C1 segment of cervical spinal cord (tissue), 14 donors: ENCODE measurements around the gene PKD1L1.

Experiments used
- DNase-seq, 14 donors: peaks; one replicate each; lab custom pipeline; 2025; lab: John Stamatoyannopoulos, UW

Gene PKD1L1

DNA sequence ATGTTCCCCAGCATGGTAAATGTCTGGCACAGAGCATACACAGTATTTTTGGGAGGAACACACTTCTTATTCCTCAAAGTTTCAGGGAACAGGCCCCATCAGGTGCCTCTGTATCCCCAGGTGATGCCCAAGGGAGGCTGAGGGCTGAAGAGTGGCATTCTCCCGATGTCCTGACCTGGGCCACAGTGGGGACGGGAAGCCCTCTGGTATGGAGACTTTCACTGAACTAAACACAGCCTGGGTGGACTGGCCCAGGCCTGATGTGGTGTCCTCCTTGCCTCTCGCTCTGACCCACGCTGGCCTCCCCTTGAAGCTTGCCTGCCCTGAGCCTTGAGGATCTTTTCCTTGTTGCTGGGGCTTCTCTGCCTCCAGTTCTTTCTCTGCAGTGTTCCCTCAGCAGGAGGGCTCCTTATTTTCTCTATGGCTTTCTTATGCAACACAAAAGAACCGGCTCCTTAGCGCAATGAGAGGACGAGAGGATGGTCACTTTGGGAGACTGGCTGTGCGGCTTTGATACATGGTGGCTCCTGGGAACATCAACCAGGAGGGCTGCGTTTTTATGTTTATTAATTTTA, 208.9 kb downstream of the PKD1L1 start:
- no peak for DNase-seq

DNA sequence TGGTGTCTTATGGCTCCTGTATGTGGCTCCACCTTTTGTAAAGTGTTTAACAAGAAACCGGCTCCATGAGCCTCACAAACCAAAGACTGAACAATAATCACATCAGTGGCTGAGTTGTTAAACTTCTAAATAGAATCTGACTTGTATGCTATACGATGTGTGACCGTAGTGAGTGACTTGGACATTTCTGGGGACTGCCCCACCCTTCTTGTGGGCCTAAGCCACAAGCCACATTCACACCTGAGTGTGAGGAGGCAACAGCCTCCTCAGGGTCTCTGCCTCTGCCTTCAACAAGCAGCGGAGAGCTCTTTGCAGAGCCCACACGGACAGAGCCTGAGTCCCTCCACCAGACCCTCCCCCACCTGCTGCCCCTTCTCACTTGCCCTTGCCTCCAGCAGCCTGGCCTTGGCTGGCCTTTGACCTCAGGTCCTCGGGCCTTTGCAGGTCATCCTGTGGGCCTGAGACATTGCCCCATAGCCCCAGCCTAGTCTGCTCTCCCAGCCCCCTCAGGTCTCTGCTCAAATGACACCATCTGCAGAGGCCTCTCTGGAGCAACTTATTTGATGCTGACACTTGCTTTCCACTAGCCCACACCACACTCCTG, 209.6 kb downstream of the PKD1L1 start:
- no peak for DNase-seq

DNA sequence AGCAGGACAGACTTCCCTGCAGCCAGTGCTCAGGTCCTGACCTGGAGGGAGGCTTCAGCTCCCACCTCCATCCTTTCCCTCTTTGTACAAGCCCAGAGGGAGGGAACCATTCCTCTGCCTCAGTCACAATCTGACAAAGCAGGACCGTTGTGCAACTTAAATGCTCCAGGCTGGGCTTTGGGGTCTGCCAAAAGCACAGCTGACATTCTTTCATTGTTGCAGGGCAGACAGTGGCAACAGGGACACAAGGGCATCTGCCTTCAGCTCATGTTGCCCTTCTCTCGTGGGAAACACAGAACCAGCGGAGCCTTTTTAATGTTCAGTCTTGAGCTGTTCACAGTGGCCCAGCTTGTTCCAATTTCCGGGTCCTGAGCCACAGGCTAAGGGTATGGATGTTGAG, 210.7 kb downstream of the PKD1L1 start:
- no peak for DNase-seq

DNA sequence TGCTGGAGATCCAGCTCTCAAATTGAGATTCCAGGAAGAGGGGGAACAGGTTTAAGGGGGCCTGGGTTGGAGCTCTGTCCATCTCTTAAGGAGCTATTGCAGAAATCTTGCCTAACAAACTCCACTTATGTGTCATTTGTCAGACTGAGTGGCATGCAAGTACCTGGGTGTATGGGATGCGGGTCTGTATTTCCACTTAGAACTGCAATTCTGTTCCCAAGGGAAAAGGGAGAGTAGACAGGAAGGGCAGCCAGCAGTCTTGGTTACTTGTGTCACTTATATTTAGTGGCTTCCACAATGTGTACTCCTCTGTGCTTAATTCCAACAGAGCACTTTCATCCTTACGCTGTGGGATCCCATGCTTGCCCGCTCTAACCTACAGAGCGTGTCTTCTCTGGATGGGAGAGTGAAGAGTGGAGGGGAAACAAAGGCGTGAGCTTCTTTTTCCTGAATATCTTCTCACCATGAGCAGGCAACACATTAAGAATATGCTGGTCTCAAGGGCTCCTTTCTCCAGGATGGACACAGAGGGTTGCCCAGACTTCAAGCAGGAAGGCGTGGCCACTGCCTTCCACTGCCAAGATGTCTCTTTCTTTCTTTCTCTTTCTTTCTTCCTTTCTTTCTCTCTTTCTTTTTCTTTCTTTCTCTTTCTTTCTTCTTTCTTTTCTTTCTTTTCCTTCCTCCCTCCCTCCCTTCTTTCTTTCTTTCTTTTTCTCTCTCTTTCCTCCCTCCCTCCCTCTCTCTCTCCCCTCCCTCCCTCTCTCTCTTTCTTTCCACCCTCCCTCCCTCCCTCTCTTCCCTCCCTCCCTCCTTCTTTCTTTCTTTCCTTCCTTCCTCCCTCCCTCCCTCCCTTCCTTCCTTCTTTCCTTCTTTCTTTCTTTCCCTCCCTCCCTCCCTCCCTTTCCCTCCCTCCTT, 212.6 kb downstream of the PKD1L1 start:
- DNase-seq, result no peak

DNA sequence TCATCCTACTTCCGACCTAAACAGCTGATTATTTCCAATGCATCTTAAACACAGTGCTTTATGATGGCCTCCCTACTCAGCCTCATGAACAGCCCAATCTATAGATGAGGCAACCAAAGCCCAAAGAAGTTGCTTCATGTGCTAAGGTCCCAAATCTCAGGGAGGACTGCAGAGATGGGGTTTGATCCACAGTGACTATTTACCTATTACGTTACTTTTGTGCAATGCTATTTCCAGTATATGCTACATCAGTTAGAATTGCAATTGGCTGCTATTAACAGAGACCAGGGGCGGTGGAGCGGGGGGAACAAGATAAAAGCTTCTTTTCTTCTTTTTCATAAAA, 213.3 kb downstream of the PKD1L1 start:
- no peak for DNase-seq

DNA sequence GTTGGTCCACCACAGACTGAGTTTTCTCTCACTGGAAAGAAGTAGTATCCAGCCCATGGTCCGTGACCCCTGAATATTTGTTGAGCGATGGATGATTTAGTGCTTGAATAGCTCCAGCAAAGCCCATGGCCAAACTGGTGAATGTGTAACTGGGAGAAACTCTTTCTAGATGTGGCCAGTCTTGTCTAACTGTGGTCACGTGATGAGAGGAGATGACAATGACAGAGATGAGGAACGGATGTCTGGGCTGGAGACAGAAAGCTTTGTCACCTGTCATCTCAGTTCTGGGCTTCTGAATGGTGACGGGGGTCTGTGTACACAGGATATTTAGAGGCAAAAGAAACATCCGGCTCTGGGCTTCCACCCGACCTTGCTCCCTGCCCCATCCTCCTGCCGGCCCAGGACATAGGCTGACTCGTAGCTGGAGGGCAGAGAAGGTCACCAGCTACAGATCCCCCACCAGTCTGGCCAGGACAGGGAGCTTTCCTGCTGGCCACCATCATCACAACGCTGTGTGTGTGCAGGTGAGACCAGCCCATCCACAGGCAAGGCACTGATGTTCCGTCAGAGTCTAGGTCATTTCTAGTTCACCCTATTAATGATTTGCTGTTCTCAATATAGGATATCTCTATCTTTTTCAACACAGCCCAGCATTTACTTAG, 213.8 kb downstream of the PKD1L1 start:
- DNase-seq, result no peak

DNA sequence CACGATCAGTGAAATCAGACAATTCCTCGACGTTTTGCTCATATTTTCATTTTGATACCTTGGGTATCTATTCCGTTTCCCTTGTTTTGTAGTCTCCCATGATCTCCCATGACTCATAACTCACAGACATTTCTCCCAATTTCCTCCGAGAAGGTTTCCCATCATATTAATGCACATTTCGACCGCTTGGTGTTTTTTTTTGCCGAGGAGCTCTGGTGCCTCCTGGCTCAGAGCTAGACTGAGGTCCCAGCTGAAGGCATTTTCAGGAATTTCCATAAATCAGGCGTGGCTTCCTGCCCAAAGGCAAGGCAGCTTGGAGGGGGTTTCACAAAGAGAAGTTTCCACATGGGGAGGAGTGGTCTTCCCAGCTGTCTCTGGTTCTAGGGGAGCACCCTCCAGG, 218.1 kb downstream of the PKD1L1 start:
- no peak for DNase-seq

DNA sequence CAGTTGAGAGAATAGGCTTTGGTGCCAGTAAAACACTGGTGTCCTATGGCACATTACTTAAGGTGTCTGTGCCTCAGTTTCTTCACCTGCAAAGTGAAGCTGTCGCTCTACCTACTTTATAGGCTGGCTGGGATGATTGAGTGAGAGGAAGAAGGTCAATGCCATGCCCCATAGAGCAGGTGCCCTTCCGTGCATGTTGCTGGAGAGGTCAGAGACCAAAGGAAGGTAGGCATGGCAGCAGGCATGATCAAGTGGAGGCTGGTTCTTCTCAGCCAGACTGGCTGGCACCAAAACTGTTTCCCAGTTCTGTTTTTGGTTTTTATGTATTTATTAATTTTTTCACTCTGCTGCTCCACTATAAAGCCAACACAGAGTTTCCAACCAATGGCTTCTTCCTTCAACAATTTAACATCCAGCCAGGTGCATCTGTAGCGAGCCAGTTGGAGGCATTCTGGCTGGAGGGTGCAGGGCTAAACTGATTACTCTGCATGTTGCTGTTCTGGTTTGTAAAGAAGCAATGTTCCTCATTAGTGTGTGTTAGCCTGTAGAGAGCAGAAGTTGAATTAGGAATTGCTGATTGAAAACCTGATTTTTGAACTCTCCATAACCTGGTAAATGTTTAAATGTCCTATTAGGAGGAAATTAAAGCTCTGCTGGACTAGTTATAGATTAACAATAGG, 222.1 kb downstream of the PKD1L1 start:
- no peak for DNase-seq

DNA sequence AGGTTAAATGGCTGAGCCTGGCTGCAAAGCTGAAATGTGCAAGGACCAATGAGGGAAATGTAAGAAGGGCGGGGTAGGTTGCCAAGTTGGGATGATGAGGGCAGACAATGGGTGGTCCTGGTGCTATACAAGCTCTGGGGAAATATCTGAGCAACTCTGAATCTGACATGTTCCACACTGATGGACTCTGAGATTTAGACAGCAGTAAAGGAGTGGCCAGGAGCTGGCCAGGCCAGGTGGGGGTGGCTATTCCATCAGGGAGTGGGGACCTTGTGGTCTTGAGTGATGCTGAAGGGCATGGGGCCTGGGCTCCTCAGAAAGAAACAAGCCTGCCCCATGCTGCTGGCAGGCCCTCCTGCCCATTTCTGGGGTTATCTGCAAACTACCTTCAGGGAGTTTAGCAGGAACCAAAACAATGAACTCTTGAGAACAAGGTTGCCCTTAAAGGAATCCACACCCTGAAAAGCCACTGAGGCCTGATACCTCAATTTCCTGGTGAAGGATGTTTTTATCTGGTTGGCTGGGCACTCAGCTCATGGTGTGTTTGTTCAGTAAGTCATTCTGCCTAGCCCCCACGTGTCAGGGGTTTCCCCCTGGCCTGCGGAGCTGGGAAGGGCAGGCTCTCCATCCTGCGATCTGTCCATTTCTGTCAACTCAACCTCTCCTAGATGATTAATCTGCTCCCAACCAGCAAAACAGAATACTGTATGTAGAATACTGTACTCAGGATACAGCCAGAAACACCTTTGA, 223.1 kb downstream of the PKD1L1 start:
- no peak for DNase-seq
